ENCODE data around the gene EHMT1.
"Not testable (repeated sequence)": the region's sequence is repeated elsewhere in the genome, so short reads cannot be mapped to it uniquely, and the experiment has no call there.

The EHMT1 gene

DNA sequence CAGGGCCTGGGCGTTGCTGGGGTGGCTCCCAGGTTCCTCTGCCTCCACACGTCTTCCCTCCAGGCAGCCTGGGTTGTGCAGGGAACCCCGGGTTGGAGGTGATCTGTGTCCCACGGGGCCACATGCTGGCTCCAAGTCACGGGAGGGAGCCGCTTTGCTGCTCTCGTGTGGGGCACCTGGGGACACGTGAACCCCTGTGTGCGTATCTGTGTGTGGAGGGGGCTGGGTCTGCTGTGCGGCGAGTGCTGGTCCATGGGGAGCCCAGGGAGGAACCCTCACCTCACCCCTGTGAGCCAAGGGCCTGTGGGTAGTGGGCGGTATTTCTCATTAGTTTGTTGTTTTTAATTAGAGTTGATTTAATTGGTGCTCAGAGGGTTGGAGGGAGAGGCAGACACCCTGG is 266.3 kb downstream of the EHMT1 start:
- not testable (repeated sequence) for H3K27me3 ChIP-seq (ENCODE audit: control insufficient read depth in 1 of 2, insufficient read depth in 2 of 2, low read length in 2 of 2); H3K9me3 ChIP-seq (ENCODE audit: control insufficient read depth in 1 of 2, low read length in 2 of 2); H3K4me1 ChIP-seq (ENCODE audit: control insufficient read depth in 1 of 2, insufficient read depth in 2 of 2, low read length in 2 of 2); H3K36me3 ChIP-seq (ENCODE audit: control insufficient read depth in 1 of 2, insufficient read depth in 2 of 2, low read length in 2 of 2); H3K9ac ChIP-seq (ENCODE audit: low read depth in 1 of 2, low read length in 2 of 2); H3K27ac ChIP-seq (ENCODE audit: low read depth, low read length); H3K4me3 ChIP-seq (ENCODE audit: low read depth in 1 of 2, low read length in 2 of 2)

Data from duodenal mucosa (tissue), 2 donors.